WERI-Rb-1 (cell line): Measurements from ENCODE around the gene TCP11.

Experiments used
- DNase-seq: peaks from one replicate; pipeline ENCODE4 v3.0.0-alpha.2; 2020
- H3K27ac ChIP-seq: fragments of 250-450 bp; sonication (Bioruptor Pico); 2 replicates; pipeline ENCODE4 v1.5.1; 2020; ENCODE audit warnings: mild to moderate bottlenecking, moderate library complexity
- H3K27me3 ChIP-seq: fragments of 250-450 bp; sonication (Bioruptor Pico); 2 replicates; pipeline ENCODE4 v1.5.1; 2021; ENCODE audit warnings: mild to moderate bottlenecking, low read depth, moderate library complexity; ENCODE audit not compliant: insufficient read depth, severe bottlenecking
- H3K36me3 ChIP-seq: fragments of 250-450 bp; sonication (Bioruptor Pico); 2 replicates; pipeline ENCODE4 v1.5.1; 2020; ENCODE audit warnings: mild to moderate bottlenecking, moderate library complexity
- H3K4me3 ChIP-seq: 2 replicates; pipeline ENCODE4 v1.5.1; 2011; ENCODE audit warnings: low read depth, mild to moderate bottlenecking, control low read depth, low read length
- H3K9me3 ChIP-seq: fragments of 250-450 bp; sonication (Bioruptor Pico); 2 replicates; pipeline ENCODE4 v1.5.1; 2021; ENCODE audit warnings: mild to moderate bottlenecking, moderate library complexity; ENCODE audit not compliant: severe bottlenecking
- CTCF ChIP-seq: IDR thresholded peaks from 2 replicates; pipeline ENCODE4 v1.5.1; 2011; ENCODE audit warnings: low read depth, mild to moderate bottlenecking, control low read depth, inconsistent platforms, low read length

TCP11 gene

GRCh38 chr6:35085359-35086281 is 55.5 kb downstream of the TCP11 start:
- H3K36me3 ChIP-seq = peaks cover 87% of the 10 kb centered on the region
- DNase-seq = no peak

GRCh38 chr6:35084511-35085203 is 56.5 kb downstream of the TCP11 start:
- Histone ChIP-seq H3K36me3 (peaks cover 94% of the 10 kb centered on the region), H3K9me3 (no peaks in the 10 kb centered on the region), H3K27ac (no peak overlapping the region), H3K4me3 (no peak overlapping the region), H3K27me3 (no peaks in the 10 kb centered on the region)
- DNase-seq = no peak
- no peak for TF ChIP-seq CTCF

More at GRCh38 chr6:35085359-35086281, 55.5 kb downstream of the TCP11 start:
- Histone ChIP-seq H3K4me3 (no peak overlapping the region), H3K27ac (0 out of 2 replicates have a peak overlapping the region, but pooled peaks have one; percentile 0), H3K27me3 (no peaks in the 10 kb centered on the region), H3K9me3 (no peaks in the 10 kb centered on the region)
- TF ChIP-seq CTCF = 0 out of 2 replicates have a peak, but pooled peaks have one; percentile 1

- no peak overlapping the region for H3K4me3 ChIP-seq
- no peak for TF ChIP-seq CTCF
- no peak overlapping the region for H3K27ac ChIP-seq
- peaks cover 95% of the 10 kb centered on the region for H3K36me3 ChIP-seq
- no peaks in the 10 kb centered on the region for H3K9me3 ChIP-seq
- H3K27me3 ChIP-seq = no peaks in the 10 kb centered on the region
- no peak for DNase-seq
Observed at GRCh38 chr6:35084041-35084491, 57.1 kb downstream of the TCP11 start.

- Histone ChIP-seq H3K9me3 (no peaks in the 10 kb centered on the region), H3K27me3 (no peaks in the 10 kb centered on the region), H3K4me3 (no peak overlapping the region), H3K36me3 (peaks cover 95% of the 10 kb centered on the region), H3K27ac (no peak overlapping the region)
- DNase-seq = no peak
- TF ChIP-seq CTCF = no peak
Observed at GRCh38 chr6:35083507-35083906, 57.6 kb downstream of the TCP11 start.

- Histone ChIP-seq H3K9me3 (no peaks in the 10 kb centered on the region), H3K27me3 (no peaks in the 10 kb centered on the region), H3K4me3 (no peak overlapping the region), H3K27ac (no peak overlapping the region), H3K36me3 (peaks cover 92% of the 10 kb centered on the region)
- DNase-seq = no peak
- TF ChIP-seq CTCF = no peak
Observed at GRCh38 chr6:35082733-35083403, 58.3 kb downstream of the TCP11 start.
